ENCODE data around the gene MEGF8. TPM values are rescaled to one million over a fixed set of nuclear protein-coding genes. Genes with fewer than 3 reads are reported as not detected.

The MEGF8 gene, protein sequence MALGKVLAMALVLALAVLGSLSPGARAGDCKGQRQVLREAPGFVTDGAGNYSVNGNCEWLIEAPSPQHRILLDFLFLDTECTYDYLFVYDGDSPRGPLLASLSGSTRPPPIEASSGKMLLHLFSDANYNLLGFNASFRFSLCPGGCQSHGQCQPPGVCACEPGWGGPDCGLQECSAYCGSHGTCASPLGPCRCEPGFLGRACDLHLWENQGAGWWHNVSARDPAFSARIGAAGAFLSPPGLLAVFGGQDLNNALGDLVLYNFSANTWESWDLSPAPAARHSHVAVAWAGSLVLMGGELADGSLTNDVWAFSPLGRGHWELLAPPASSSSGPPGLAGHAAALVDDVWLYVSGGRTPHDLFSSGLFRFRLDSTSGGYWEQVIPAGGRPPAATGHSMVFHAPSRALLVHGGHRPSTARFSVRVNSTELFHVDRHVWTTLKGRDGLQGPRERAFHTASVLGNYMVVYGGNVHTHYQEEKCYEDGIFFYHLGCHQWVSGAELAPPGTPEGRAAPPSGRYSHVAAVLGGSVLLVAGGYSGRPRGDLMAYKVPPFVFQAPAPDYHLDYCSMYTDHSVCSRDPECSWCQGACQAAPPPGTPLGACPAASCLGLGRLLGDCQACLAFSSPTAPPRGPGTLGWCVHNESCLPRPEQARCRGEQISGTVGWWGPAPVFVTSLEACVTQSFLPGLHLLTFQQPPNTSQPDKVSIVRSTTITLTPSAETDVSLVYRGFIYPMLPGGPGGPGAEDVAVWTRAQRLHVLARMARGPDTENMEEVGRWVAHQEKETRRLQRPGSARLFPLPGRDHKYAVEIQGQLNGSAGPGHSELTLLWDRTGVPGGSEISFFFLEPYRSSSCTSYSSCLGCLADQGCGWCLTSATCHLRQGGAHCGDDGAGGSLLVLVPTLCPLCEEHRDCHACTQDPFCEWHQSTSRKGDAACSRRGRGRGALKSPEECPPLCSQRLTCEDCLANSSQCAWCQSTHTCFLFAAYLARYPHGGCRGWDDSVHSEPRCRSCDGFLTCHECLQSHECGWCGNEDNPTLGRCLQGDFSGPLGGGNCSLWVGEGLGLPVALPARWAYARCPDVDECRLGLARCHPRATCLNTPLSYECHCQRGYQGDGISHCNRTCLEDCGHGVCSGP (N-terminal part only)
- 10 to 100 TPM; 36.3 to 37.9 (median 36.7) TPM for polyA plus RNA-seq (ENCODE audit: insufficient read length in 3 of 3)

DNA sequence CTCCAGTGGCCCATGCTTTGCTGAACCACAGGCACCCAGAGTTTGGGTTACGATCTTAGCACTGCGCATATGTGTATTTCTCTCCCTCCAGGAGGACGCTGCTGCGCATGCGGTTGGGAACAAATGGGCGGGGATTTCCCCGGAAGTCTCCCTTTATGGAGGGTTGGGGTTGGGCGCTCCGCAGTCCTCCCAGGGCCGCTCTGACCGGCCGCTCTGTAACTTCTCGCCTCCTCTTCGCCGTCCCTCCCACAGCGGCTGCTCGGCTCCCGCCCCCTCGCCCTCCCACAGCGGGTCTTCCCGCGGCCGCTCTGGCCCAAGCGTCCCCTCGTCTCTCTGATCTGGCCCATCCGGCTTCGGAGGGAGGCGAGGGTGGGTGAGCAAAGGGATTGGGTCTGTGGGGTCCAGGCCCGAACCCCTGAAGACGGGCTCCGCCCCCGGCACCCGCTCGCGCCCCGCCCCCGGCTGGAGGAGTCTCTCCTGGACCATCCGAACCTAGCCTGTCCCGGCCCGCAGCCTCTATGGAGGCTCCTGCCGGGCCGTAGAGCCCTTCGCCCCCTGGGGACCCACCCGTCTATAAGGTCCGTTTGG is at the start of gene MEGF8:
Gene MEGF8 (plus strand): TSS at position 328 of the 588 bp plus-strand sequence. CDS start 609 bp downstream, outside the sequence.
- DNase-seq (ENCODE audit: low read depth in 3 of 3, low spot score in 2 of 3) = peak; percentile 96 to 99 (median 98)

DNA sequence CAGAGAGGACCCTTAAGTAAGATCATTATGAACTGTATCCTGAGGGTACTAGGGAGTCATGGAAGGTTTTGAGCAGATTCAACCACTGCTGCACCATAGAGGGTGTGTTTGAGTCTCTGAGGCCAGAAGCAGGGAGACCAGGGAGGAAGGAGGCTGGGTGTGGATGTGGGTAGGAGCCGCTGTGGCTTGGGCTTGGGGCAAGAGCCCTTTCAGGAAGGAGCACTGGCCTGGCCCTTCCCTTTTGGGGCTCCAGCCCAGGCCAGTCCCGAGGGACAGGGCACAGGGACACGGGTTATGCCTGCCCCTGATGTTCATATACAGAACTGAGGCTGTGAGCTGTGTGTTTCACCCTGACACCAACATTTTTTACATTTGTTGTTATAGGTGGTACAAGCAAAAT is 49.2 kb upstream of the MEGF8 start:
- DNase-seq (ENCODE audit: low read depth in 3 of 3, low spot score in 2 of 3) = no peak

DNA sequence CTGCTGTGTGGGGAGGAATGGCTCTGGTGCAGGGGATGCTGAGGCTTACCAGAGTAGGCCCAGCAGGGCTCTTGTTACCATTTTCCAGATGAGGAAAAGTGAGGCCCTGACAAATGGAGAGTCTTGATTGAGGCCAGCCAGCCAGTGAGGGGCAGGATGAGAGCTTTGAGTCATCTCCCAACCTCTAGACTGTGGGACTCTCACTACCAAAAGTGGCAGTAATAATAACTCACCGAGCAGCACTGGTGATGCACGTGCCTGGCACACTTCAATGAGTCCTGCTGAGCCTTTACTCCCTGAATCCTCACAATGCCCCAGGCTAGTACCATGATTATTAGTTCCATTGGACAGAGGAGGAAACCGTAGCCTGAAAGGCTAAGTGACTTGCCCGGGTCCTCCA is 48.6 kb upstream of the MEGF8 start:
- DNase-seq (ENCODE audit: low read depth in 3 of 3, low spot score in 2 of 3) = no peak

GRCh38 chr19:42277821-42278451 is 47.5 kb upstream of the MEGF8 start:
- no peak for DNase-seq (ENCODE audit: low read depth in 3 of 3, low spot score in 2 of 3)

DNA sequence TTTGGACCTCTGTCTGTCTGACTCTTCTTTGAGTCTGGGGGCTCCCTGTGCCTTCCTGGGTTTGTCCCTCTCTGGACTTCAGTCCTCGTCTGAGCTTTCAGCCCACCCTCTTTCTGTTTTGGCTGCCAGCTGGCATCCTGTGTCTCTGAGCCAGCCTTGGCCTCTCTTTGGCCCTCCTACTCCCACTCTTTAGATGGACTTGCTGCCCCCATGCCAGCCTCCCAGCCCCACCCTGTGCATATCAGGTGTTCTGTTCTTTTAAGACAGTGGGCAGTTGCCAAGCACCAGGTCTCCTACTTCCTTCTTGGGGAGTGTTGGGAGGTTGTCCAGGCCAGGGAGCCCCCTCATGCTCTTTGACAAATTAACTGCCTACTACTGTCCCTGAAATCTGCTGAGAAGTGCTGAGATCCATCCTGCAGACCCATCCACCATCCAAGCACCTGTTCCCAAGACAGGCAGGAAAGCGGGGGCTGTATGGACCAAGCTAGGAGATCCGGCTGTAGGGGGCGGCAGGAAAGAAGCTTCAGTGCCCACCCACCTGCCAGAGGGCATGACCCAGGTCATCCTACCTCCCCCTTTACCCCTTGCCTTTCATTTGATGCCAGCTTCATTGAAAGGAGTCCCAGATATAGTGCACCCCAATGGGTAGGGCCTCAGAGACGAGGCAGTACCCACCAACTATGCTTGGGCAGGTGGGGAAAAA is 46.8 kb upstream of the MEGF8 start:
- no peak for DNase-seq (ENCODE audit: low read depth in 3 of 3, low spot score in 2 of 3)

- DNase-seq (ENCODE audit: low read depth in 3 of 3, low spot score in 2 of 3) = no peak
Observed at GRCh38 chr19:42279155-42279901, 46.1 kb upstream of the MEGF8 start.

DNA sequence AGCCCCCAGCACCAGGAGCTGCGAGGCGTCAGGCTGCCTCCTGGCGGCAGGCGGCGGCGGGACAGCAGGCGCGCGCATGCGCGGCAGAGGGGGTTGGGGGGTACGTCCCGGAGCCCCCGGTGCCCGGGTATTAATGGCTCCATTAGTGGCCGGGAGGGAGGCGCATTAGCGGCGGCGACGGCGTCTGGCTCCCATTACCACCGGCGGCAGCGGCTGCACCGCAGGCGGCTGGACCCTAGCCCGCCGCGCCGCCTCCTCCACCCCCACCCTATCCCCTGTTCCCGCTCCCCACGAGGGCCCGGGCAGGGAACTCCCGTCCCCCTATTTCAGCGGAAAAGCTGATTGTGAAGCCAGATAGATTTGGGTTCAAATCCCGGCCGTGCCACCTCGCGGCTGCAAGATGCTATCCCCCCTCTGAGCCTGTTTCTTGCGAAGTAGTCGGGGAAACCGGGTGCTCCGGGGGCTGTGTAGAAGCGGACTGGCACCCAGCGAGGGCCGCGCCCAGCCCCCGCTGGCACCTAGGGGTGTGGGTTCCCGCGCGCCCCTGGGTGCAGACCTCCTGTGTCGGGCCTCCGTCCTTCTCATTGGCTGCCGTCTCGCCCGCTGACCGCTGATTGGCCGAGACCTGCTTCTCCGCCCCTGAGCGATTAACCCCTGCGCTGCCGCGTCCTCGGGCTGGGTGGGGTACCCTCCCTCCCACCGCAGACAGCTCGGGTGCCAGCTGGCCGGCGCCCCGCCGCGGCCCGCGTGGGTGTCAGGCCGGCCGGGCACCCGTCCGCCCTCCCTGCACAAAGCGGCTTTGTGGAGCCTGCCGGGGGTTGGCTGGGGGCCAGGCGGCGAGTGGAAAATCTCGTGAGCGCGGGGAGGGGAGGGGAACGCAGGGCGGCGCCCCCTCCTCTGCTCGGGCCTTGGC is 45.3 kb upstream of the MEGF8 start:
- DNase-seq (ENCODE audit: low read depth in 3 of 3, low spot score in 2 of 3) = no peak

- no peak for DNase-seq (ENCODE audit: low read depth in 3 of 3, low spot score in 2 of 3)
Observed at GRCh38 chr19:42280815-42281145, 44.7 kb upstream of the MEGF8 start.

DNA sequence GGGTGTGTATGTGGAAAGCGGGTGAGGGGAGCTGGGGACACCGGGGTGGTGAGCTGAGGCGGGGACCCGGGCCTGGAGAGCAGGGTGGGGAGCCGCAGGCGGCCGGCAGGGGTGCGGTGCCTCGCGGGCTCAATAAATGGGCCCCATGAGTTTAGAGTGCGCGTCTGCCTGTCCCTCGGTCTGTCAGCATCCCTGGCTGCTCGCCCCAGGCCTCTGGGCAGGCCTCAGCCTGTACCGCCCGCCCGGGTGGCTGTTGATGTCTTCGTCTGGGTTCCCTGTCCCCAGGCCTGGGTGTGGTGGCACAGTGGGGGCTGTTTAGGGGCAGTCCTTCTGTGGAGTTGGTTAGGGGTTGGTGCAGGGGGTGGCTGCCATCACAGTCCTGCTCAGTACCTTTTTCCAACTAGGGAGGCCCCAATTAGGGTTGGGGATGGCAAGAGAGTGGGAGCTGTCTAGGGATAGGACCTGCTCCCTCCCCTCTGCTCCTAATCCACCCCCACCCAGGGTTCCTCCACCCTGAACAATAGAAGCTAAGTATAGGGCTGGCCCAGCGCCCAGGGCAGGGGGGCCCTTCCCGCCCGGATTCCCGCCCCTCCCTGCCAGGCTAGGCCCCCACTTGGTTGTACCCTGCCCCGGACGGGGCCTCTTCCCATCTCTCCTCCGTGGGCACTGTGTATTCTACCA is 44.1 kb upstream of the MEGF8 start:
- DNase-seq (ENCODE audit: low read depth in 3 of 3, low spot score in 2 of 3) = no peak

GRCh38 chr19:42281827-42282762 is 43.3 kb upstream of the MEGF8 start:
- DNase-seq (ENCODE audit: low read depth in 3 of 3, low spot score in 2 of 3) = no peak

GRCh38 chr19:42282819-42283187 is 42.6 kb upstream of the MEGF8 start:
- DNase-seq (ENCODE audit: low read depth in 3 of 3, low spot score in 2 of 3) = no peak

- peak in 2 of 3 donors; percentile 83 to 87 for DNase-seq (ENCODE audit: low read depth in 3 of 3, low spot score in 2 of 3)
Observed at GRCh38 chr19:42283188-42284065, 42.0 kb upstream of the MEGF8 start.

DNA sequence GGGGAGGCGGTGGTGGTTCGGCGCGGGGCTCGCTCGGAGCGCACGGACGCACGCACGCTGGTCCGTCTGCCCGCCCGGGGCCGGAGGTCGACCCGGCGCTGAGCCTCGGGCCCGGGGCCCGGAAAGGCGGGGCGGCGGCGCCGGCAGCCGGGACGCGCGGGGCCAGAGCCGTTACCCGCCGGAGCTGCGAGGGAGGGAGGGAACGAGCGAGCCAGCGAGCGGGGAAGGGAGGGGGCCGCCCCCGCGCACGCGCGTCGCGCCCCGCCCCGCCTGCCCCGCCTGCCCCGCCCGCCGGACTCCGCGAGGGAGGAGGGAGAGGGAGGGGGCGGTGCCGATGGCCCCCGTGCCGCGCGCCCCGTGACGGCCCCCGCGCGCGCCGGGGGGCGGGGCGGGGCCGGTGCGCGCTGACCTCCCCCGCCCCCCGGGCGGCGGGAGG is 41.4 kb upstream of the MEGF8 start:
- DNase-seq (ENCODE audit: low read depth in 3 of 3, low spot score in 2 of 3) = no peak

- DNase-seq (ENCODE audit: low read depth in 3 of 3, low spot score in 2 of 3) = no peak
Observed at GRCh38 chr19:42284591-42285341, 40.7 kb upstream of the MEGF8 start.

- no peak for DNase-seq (ENCODE audit: low read depth in 3 of 3, low spot score in 2 of 3)
Observed at GRCh38 chr19:42285541-42285941, 39.9 kb upstream of the MEGF8 start.
